NCI-H524 treated with DMSO at 0.1 percent for 48 hours (cell line): ENCODE measurements around the gene WLS.

Experiments
- DNase-seq: peaks from one replicate; lab custom pipeline; 2025; lab: John Stamatoyannopoulos, UW

WLS gene

GRCh38 chr1:68227598-68227997, 4.7 kb downstream of the WLS start:
- DNase-seq = no peak

GRCh38 chr1:68225781-68226180, 6.5 kb downstream of the WLS start:
- no peak for DNase-seq

GRCh38 chr1:68223687-68224086, 8.6 kb downstream of the WLS start:
- no peak for DNase-seq

GRCh38 chr1:68221980-68222373, 10.3 kb downstream of the WLS start:
- no peak for DNase-seq

GRCh38 chr1:68221001-68221979, 11.0 kb downstream of the WLS start:
- DNase-seq = no peak

- DNase-seq = no peak
Observed at GRCh38 chr1:68220420-68220819, 11.9 kb downstream of the WLS start.

GRCh38 chr1:68218490-68218889, 13.8 kb downstream of the WLS start:
- DNase-seq = no peak

- no peak for DNase-seq
Observed at GRCh38 chr1:68217618-68218017, 14.7 kb downstream of the WLS start.

- no peak for DNase-seq
Observed at GRCh38 chr1:68217060-68217554, 15.2 kb downstream of the WLS start.

GRCh38 chr1:68216089-68216772, 16.1 kb downstream of the WLS start:
- DNase-seq = no peak

GRCh38 chr1:68213843-68214242, 18.5 kb downstream of the WLS start:
- DNase-seq = no peak

- no peak for DNase-seq
Observed at GRCh38 chr1:68211761-68212380, 20.5 kb downstream of the WLS start.

GRCh38 chr1:68210829-68211228, 21.5 kb downstream of the WLS start:
- no peak for DNase-seq

- DNase-seq = no peak
Observed at GRCh38 chr1:68210027-68210426, 22.3 kb downstream of the WLS start.

- DNase-seq = no peak
Observed at GRCh38 chr1:68206848-68207689, 25.3 kb downstream of the WLS start.

GRCh38 chr1:68205794-68206358, 26.4 kb downstream of the WLS start:
- DNase-seq = no peak

- no peak for DNase-seq
Observed at GRCh38 chr1:68204977-68205630, 27.2 kb downstream of the WLS start.

GRCh38 chr1:68202239-68202832, 30.0 kb downstream of the WLS start:
- no peak for DNase-seq

- no peak for DNase-seq
Observed at GRCh38 chr1:68201546-68202238, 30.6 kb downstream of the WLS start.

GRCh38 chr1:68199603-68200002, 32.7 kb downstream of the WLS start:
- no peak for DNase-seq
